HFFc6 (cell line): ENCODE measurements around the gene UNC93B1. TPM values are rescaled to one million over a fixed set of nuclear protein-coding genes. Genes with fewer than 3 reads are reported as not detected.

ENCODE experiments used
- DNase-seq: peaks from one replicate; pipeline ENCODE4 v3.0.0-alpha.2; 2018
- H3K27ac Mint-ChIP-seq: 2 replicates; pipeline ENCODE4 v1.8.0; 2020; ENCODE audit warnings: mild to moderate bottlenecking, mixed read lengths
- H3K27me3 Mint-ChIP-seq: 2 replicates; pipeline ENCODE4 v1.8.0; 2021; ENCODE audit warnings: mild to moderate bottlenecking, moderate library complexity, mixed read lengths; ENCODE audit not compliant: insufficient read depth
- H3K36me3 Mint-ChIP-seq: 2 replicates; pipeline ENCODE4 v1.8.0; 2021; ENCODE audit warnings: low read depth, mixed read lengths
- H3K4me1 Mint-ChIP-seq: 2 replicates; pipeline ENCODE4 v1.8.0; 2020; ENCODE audit warnings: low read depth, mixed read lengths
- H3K4me3 Mint-ChIP-seq: 2 replicates; pipeline ENCODE4 v1.8.0; 2020; ENCODE audit warnings: mild to moderate bottlenecking, moderate library complexity, mixed read lengths
- H3K9me3 Mint-ChIP-seq: 2 replicates; pipeline ENCODE4 v1.8.0; 2020; ENCODE audit warnings: mild to moderate bottlenecking, mixed read lengths
- CTCF ChIP-seq: fragments of 200-600 bp; sonication (generic); IDR thresholded peaks from 2 replicates; pipeline ENCODE4 v1.5.0; 2021; ENCODE audit warnings: antibody characterized with exemption, mild to moderate bottlenecking
- total RNA-seq, 6 experiments: library from RNA; stranded (reverse); fragmentation: NEBNext Ultra II Directional; extraction: Animal tissue kit (Norgen Biotek cat#: 25700); gene quantifications; 2 replicates in 1 of 6; 3 replicates in 5 of 6; pipeline ENCODE4 v1.2.3, GENCODE V29; 2021

UNC93B1 gene
- total RNA-seq, 6 experiments from 2014 or later = 17.2 to 23.0 (median 19.9) TPM

- no peak for TF ChIP-seq CTCF
- no peaks in the 10 kb centered on the region for H3K9me3 Mint-ChIP-seq
- peaks cover 12% of the 10 kb centered on the region for H3K4me1 Mint-ChIP-seq
- H3K4me3 Mint-ChIP-seq = peak overlapping the region; percentile 90
- peak overlapping the region; percentile 91 for H3K27ac Mint-ChIP-seq
- DNase-seq = no peak
- peaks cover 3% of the 10 kb centered on the region; the same call in 1 of the 2 replicates for H3K27me3 Mint-ChIP-seq
- no peaks in the 10 kb centered on the region for H3K36me3 Mint-ChIP-seq
Measured at GRCh38 chr11:68040957-68041591, 37.2 kb upstream of the UNC93B1 start.

GRCh38 chr11:68040101-68040956 lies 36.4 kb upstream of the UNC93B1 start:
- H3K36me3 Mint-ChIP-seq = no peaks in the 10 kb centered on the region
- H3K4me1 Mint-ChIP-seq = peaks cover 12% of the 10 kb centered on the region
- H3K4me3 Mint-ChIP-seq = peak overlapping the region; percentile 90
- no peak for TF ChIP-seq CTCF
- peak; percentile 42 for DNase-seq
- no peaks in the 10 kb centered on the region for H3K9me3 Mint-ChIP-seq
- peaks cover 3% of the 10 kb centered on the region; the same call in 1 of the 2 replicates for H3K27me3 Mint-ChIP-seq
- peak overlapping the region; percentile 91 for H3K27ac Mint-ChIP-seq

GRCh38 chr11:68039526-68040086 lies 35.7 kb upstream of the UNC93B1 start:
- TF ChIP-seq CTCF = no peak
- peaks cover 12% of the 10 kb centered on the region for H3K4me1 Mint-ChIP-seq
- H3K27ac Mint-ChIP-seq = peak overlapping the region; percentile 91
- H3K4me3 Mint-ChIP-seq = peak overlapping the region; percentile 90
- no peaks in the 10 kb centered on the region for H3K9me3 Mint-ChIP-seq
- H3K36me3 Mint-ChIP-seq = no peaks in the 10 kb centered on the region
- DNase-seq = no peak
- peaks cover 3% of the 10 kb centered on the region; the same call in 1 of the 2 replicates for H3K27me3 Mint-ChIP-seq

GRCh38 chr11:68038718-68039525 lies 35.0 kb upstream of the UNC93B1 start, which contains the start of gene TCIRG1:
Gene TCIRG1 (plus strand): TSS chr11:68039025. CDS start chr11:68041272, 2,247 bp downstream.
- H3K27ac Mint-ChIP-seq = peak within 1 kb of the TSS; percentile 91
- no peaks in the 10 kb centered on the region for H3K36me3 Mint-ChIP-seq
- peaks cover 14% of the 10 kb centered on the region for H3K4me1 Mint-ChIP-seq
- no peaks in the 10 kb centered on the region for H3K9me3 Mint-ChIP-seq
- DNase-seq = peak; percentile 45
- peak; percentile 36 for TF ChIP-seq CTCF
- H3K4me3 Mint-ChIP-seq = peak within 1 kb of the TSS; percentile 90
- H3K27me3 Mint-ChIP-seq = peaks cover 3% of the 10 kb centered on the region; the same call in 1 of the 2 replicates

GRCh38 chr11:68038226-68038717 lies 34.4 kb upstream of the UNC93B1 start:
- H3K4me3 Mint-ChIP-seq = peak overlapping the region; percentile 90
- H3K27ac Mint-ChIP-seq = peak overlapping the region; percentile 68
- no peaks in the 10 kb centered on the region for H3K9me3 Mint-ChIP-seq
- H3K27me3 Mint-ChIP-seq = peaks cover 3% of the 10 kb centered on the region; the same call in 1 of the 2 replicates
- H3K36me3 Mint-ChIP-seq = no peaks in the 10 kb centered on the region
- DNase-seq = no peak
- no peak for TF ChIP-seq CTCF
- H3K4me1 Mint-ChIP-seq = peaks cover 17% of the 10 kb centered on the region
